Measurements from ENCODE around the gene MCC. TPM values are rescaled to one million over a fixed set of nuclear protein-coding genes. Genes with fewer than 3 reads are reported as not detected.

The MCC gene
- total and polyA plus RNA-seq, 2 of the 4 experiments (the other 2 are of a cell fraction), result 5.0 to 20.6 TPM

DNA sequence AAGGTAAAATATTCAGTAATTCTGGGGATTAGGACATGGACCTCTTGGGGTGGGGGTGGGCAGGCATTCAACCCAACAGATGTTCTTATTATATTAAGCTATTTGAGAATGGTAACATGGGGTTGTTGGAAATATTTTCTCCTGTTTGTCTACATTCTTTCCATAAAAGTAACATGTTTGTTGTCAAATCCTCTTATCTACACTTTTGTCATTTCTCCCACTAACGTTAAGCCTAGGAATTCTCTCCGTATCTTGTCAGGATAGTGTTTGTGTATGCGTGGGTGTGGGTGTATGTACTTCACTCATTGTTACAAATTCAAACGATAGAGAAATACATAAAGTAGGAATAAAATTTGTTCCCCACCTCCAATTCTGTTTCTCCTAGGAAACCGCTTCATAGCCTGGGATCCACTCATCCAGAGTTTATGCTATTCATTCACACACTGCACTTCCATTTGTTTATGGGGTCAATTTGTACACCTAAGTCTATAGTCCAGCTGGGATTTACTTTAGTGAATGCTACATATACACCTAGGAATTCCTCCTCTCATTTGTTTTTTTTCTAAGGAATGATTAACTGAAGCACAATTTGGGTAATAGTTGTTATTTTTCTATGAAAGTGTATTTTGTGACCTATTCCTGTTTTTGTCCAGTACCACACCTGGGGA is 294.8 kb downstream of the MCC start:
- Histone ChIP-seq H3K4ac (ENCODE audit: low read depth, low read length) (no peak overlapping the region), H3K9me1 (ENCODE audit: insufficient read depth, low read length) (peaks cover 13% of the 10 kb centered on the region; the same call in 1 of the 2 replicates), H3K23ac (ENCODE audit: low read depth, low read length) (no peak overlapping the region), H3K27me3 (ENCODE audit: control insufficient read depth, insufficient read depth, low read length) (no peaks in the 10 kb centered on the region), H3K14ac (replicated peaks; ENCODE audit: low read depth, low read length) (no peak overlapping the region), H4K8ac (ENCODE audit: low read depth in 2 of 2, low read length in 2 of 2) (no peak overlapping the region), H3K56ac (ENCODE audit: extremely low read depth, insufficient read depth, low read length) (no peak overlapping the region), H2AK9ac (replicated peaks; ENCODE audit: low read depth, low read length, poor library complexity) (no peak overlapping the region), H2AK5ac (ENCODE audit: low read depth, low read length) (no peak overlapping the region), H3K4me2 (ENCODE audit: low read depth, low read length) (no peak overlapping the region), H3K9me3 (ENCODE audit: control insufficient read depth, insufficient read depth, low read length) (peaks cover 5% of the 10 kb centered on the region), H2BK5ac (ENCODE audit: low read depth, low read length, poor library complexity, severe bottlenecking) (no peak overlapping the region), H3K4me1 (ENCODE audit: control insufficient read depth, insufficient read depth, low read length) (peaks cover 2% of the 10 kb centered on the region; the same call in 1 of the 2 replicates), H4K20me1 (ENCODE audit: insufficient read depth, low read length) (peaks cover 7% of the 10 kb centered on the region), H4K5ac (ENCODE audit: low read depth, low read length) (no peak overlapping the region), H3K9ac (ENCODE audit: low read depth, low read length) (no peak overlapping the region), H2BK120ac (ENCODE audit: low read depth, low read length) (no peak overlapping the region), H3K36me3 (ENCODE audit: control insufficient read depth, insufficient read depth, low read length) (peaks cover 6% of the 10 kb centered on the region; the same call in 1 of the 2 replicates), H3K4me3 (ENCODE audit: insufficient read depth, low read depth, low read length) (no peak overlapping the region), H3K27ac (ENCODE audit: insufficient read depth, low read length) (no peak overlapping the region), H4K91ac (ENCODE audit: insufficient read depth, low read depth, low read length) (no peak overlapping the region), H3K18ac (ENCODE audit: low read depth, low read length) (no peak overlapping the region), H2BK20ac (ENCODE audit: low read depth, low read length) (no peak overlapping the region), H2AFZ (replicated peaks; ENCODE audit: low read length, poor library complexity) (no peak overlapping the region), H2BK15ac (ENCODE audit: low read depth, low read length) (no peak overlapping the region), H3K79me1 (ENCODE audit: low read depth in 1 of 2, low read length in 2 of 2) (peaks cover 16 to 26% of the 10 kb centered on the region in 2 experiments)
- DNase-seq, result no peak
- in situ Hi-C loops (cut with MboI; ENCODE audit: low sequenced_read_pairs), result no loop called here
- intact Hi-C loops (cut with micrococcal nuclease), result no loop called here
- CTCF ChIA-PET, result no interaction called here
- POLR2A ChIA-PET (ENCODE audit: unreplicated experiment), result no interaction called here
- TF ChIP-seq CEBPB (IDR thresholded peaks at IDR 0.05; ENCODE audit: low read depth, low read length), result no peak
- TF ChIP-seq RFX5 (IDR thresholded peaks at IDR 0.05; ENCODE audit: low read depth, low read length), result no peak
- TF ChIP-seq BHLHE40 (IDR thresholded peaks at IDR 0.05; ENCODE audit: low read depth, low read length), result no peak
- no peak for TF ChIP-seq ELK1 (IDR thresholded peaks at IDR 0.05; ENCODE audit: borderline replicate concordance, low read depth, low read length)
- TF ChIP-seq SMC3 (IDR thresholded peaks at IDR 0.05; ENCODE audit: low read depth, low read length), result no peak
- ATAC-seq (ENCODE audit: low read depth), result no peak
- dilution Hi-C loops (cut with HindIII; ENCODE audit: low sequenced_read_pairs, unreplicated experiment), result no loop called here
- no CpG with 5 or more reads among the region's 5 CpGs for WGBS, 2 experiments (ENCODE audit: extremely low coverage in 2 of 2, insufficient read length in 1 of 2)
- no TSS peak for BruUV-seq (replicated peaks)
